Raji (cell line): ENCODE results near the gene TYSND1.

ENCODE experiments used
- POLR2A ChIP-seq: IDR thresholded peaks from 2 replicates; pipeline ENCODE4 v1.6.1; 2011; ENCODE audit warnings: low read depth, low read length, control low read depth; ENCODE audit not compliant: insufficient read depth

TYSND1 gene

DNA sequence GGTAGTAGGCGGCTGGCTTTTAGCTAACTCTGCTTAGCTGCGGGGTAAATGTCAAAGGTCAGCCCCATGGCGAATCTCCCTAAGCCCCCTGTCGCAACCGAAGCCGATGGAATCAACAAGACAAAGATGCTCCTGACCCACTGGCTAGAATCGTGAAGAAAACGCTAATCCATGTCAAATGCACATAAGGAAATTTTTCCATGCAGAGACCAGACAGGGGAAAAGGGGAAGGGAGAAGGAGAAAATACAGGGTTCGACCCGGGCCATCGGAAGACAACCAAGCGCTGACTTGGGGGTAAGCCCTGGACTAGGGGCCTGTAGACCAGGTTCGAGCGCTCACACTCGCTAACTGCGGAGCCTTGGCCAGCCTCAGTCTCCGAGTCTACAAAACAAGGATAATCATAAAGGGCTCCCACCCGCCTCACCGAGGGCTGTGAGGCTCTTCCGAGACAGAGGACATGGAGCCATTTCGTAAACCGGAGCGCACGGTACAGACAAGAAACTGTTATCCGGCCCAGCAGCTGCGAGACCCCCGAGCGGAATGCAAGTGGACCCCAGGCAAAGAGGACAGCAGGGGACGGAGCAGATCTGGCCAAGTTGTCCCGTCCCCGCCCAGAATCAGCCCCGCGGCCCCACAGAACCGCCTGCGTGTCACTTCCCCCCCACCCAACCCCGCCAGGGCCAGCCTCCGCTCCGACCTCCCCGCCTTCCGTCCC, 23.3 kb upstream of the TYSND1 start:
- no peak for TF ChIP-seq POLR2A

GRCh38 chr10:70169011-70169410, 22.5 kb upstream of the TYSND1 start:
- no peak for TF ChIP-seq POLR2A

DNA sequence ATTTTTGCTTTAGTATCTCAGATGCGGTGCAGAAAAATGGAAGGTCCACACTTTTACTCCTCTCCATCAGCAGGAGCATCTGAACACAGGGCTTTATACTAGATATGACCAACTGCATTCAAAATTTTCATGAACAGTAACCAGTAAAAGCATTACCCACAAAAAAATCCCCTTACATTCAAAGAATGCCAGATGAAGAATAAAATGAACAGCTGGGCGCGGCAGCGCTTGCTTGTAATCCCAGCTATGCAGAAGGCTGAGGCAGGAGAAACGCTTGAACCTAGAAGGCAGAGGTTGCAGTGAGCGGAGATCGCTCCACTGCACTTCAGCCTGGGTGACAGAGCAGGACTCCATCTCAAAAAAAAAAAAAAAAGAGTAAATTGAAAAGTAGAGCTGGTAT, 20.7 kb upstream of the TYSND1 start:
- no peak for TF ChIP-seq POLR2A

GRCh38 chr10:70166394-70166793, 19.9 kb upstream of the TYSND1 start:
- TF ChIP-seq POLR2A: no peak

DNA sequence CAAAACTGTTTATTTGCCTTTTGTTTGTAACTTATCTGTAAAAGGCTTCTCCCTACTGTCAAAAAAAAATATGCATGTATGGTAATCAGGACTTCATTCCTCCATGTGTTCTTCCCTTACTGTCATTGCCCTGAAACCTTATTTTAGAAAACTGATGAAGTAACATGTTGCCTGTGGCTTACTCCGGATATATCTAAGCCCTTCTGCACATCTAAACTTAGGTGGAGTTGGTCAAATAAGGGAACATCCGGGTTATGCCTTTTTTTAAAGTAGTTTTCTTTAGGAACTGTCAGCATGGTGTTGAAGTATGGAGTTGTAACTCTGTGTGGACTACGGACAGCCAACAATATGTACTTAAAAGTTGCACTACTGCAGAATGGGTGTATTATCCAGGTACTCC, 17.7 kb upstream of the TYSND1 start:
- no peak for TF ChIP-seq POLR2A

DNA sequence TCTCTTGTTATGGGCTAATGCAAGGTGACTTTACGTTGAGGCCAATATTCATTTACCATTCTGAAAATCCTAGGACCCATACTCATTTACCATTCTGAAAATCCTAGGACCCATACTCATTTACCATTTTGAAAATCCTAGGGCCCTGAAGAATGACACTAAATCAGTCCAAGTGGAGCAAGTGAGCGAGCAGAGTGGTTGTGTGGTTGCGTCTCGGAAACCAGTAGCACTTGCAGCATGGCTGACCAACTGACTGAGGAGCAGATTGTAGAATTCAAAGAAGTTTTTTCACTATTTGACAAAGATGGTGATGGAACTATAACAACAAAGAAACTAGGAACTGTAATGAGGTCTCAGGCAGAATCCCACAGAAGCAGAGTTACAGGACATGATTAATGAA, 16.9 kb upstream of the TYSND1 start:
- TF ChIP-seq POLR2A: no peak

DNA sequence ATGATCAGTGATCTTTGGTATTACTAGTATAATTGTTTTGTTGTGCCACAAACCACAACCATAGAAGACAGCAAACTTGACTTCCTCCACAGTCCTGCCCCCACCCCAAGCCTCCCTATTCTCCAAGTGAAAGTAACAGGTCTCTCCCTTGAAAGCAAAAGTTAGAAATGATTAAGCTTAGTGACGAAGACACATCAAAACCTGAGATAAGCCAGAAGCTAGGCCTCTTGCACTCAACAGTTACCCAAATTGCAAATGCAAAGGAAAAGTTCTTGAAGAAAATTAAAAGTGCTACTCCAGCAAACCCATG, 16.3 kb upstream of the TYSND1 start:
- TF ChIP-seq POLR2A: no peak

DNA sequence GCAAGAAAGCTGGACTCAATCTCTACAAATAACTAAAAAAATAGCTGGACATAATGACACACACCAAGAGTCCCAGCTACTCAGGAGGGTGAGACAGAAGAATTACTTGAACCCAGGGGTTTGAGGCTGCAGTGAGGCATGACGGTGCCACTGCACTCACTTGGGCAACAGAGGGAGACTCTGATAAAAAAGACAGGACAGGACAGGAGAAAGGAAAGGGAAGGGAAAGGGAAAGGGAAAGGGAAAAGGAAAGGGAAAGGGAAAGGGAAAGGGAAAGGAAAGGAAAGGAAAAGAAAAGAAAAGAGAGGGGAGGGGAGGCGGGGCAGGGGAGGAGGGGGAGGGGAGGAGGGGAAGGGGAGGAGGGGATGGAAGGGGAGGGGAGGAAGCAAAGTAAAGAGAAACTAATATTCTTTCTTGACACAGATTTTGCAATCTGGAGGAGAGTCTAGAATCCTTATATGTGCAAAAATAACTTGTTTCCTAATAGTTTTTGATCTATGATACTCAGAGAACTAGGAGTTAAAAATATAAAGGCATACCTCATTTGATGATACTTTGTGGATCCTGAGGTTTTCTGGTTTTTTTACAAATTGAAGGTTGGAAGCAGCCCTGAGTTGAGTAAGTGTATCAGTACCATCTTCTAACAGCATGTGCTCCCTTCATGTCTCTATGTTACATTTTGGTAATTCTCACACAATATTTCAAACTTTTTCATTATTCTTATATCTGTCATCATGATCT, 15.8 kb upstream of the TYSND1 start:
- no peak for TF ChIP-seq POLR2A

DNA sequence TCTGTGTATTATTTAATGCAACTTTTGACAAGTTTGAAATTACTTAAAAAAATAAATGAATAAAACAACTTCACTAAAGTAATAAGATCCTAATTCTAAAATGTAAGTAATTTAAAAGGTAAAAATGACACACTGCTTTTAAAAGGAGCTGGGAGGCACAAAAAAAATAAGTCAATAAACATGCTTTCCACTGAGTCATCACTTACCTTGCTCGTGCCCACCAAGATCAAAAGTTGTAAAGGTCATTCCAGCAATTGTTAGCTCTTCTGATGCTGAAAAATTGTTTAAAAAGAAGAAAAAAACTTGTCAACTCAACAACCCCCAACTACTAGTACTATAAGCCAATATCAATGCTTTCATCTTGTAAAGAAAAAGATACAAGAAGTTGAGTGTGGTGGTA, 14.3 kb upstream of the TYSND1 start:
- TF ChIP-seq POLR2A: no peak

DNA sequence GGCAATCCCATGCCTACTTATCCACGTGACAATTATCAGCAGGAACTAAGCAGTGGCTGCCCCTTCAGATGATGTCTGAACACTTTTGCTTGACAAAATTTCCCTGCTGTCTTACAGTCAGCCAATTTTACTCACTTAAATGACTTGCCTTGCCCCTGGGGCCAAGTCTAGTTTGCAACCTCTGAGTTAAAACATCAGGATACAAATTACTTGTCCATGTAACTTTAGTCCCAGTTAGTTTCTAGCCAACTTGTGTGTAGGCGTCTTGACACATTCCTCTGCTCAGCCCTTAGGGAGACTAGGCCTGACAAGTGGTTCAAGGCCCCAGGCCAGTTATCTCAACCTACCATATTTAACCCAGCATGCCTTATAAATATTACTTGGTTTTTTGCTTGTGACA, 11.6 kb upstream of the TYSND1 start:
- TF ChIP-seq POLR2A: no peak

DNA sequence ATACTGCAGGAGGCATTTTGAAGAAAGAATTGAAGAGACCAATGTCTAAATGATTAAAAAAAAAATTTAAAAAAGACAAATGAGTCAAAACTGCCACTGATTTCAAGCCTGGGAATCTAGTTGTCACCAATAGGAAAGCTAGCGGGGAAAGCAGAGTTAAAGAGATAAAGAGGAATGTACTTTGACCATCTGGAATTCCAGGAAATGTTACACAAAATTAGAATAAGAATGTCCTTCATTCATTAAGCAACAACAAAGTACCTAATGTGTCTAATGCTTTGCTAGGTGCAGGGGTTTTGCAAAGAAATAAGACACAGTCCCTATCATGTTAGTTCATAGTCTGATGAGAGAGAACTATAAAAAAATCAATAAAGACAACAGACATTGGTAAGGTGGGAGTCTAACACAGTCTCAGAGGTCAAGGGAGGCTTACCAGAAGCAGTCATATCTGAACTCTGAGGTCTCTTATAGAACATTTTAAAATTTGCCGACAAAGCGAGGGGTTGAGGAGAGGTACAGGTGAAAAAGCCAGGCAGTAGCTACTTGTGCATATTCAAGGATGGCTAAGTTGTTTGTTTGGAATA, 8.8 kb upstream of the TYSND1 start:
- no peak for TF ChIP-seq POLR2A

DNA sequence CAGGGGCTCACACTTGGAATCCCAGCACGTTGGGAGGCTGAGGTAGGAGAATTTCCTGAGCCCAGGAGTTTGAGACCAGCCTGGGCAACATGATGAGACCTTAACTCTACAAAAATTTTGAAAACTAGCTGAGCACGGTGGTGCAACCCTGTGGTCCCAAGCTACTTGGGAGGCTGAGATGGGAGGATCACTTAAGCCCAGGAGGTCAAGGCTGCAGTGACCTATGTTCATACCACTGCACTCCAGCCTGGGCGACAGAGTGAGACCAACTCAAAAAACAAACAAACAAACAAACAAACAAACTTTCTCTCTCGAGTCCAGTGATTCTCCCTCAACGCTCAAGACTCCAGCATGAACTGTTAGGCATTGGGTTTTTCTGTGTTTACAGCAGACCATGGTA, 2.0 kb upstream of the TYSND1 start:
- TF ChIP-seq POLR2A: no peak

- no peak for TF ChIP-seq POLR2A
Observed at GRCh38 chr10:70147259-70147625, 742 bp upstream of the TYSND1 start.

DNA sequence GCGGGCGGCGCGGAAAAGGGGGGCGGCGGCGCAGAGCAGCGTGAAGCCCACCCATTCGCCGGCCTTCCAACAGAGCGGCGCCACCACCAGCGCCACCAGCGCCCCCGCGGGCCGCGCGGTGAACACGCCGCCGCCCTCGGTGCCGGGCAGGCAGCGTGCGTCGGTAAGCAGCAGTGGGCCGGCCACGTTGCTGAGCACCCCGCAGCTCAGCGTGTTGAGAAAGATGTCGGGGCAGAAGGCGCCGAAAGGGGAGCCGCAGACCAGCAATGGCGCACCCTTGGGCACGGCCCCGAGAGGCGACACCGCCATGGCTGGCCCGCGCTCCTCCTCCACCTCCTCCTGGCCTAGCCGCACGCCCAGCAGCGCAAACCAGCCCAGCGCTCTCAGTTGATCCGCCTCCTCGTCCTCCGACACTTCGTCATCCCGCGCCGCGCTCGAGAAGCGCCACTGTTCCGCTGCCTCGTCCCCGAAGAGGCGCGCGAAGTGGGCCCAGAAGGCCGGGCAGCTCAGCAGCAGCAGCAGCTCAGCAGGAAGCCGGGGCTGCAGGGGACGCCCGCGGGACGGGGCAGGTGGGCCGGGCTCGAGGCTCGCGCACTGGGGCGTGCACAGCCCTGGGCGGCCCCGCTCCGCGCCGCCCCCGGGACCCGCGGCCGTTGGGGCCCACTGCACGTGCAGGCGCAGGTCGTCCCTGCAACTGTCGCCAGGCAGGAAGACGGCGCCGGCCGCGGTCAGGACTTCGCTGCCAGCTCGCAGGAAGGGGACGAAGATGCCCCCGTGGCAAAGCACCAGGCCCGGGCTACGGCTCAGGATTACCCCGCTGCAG, 623 bp downstream of the TYSND1 start:
- peak; percentile 28; the same call in 1 of the 2 replicates for TF ChIP-seq POLR2A

- no peak for TF ChIP-seq POLR2A
Observed at GRCh38 chr10:70145166-70145665, 1.3 kb downstream of the TYSND1 start.
